Astrocyte (in vitro differentiated cells and primary cell): ENCODE measurements around the gene UBR3. TPM values are rescaled to one million over a fixed set of nuclear protein-coding genes. Genes with fewer than 3 reads are reported as not detected.
"Not testable (repeated sequence)": the region's sequence is repeated elsewhere in the genome, so short reads cannot be mapped to it uniquely, and the experiment has no call there.

Experiments
- DNase-seq: peaks from one replicate; pipeline ENCODE4 v3.0.0-alpha.2; 2010; ENCODE audit warnings: low read depth
- FAIRE-seq: peaks from 2 replicates; lab custom pipeline; 2011; peaks lifted over from hg19 to GRCh38; lab: Jason Lieb, UNC
- H2AFZ ChIP-seq: 2 replicates; pipeline ENCODE4 v1.6.0; 2012; ENCODE audit warnings: low read depth, low read length, inconsistent platforms
- H3K27ac ChIP-seq: 2 replicates; pipeline ENCODE4 v1.5.1; 2011; ENCODE audit warnings: low read depth, low read length, inconsistent platforms
- H3K27me3 ChIP-seq: 2 replicates; pipeline ENCODE4 v1.6.0; 2011; ENCODE audit warnings: low read length, inconsistent platforms; ENCODE audit not compliant: insufficient read depth
- H3K36me3 ChIP-seq: 2 replicates; pipeline ENCODE4 v1.5.1; 2011; ENCODE audit warnings: low read length, inconsistent platforms; ENCODE audit not compliant: insufficient read depth
- H3K4me1 ChIP-seq: 2 replicates; pipeline ENCODE4 v1.5.1; 2011; ENCODE audit warnings: low read length, inconsistent platforms; ENCODE audit not compliant: insufficient read depth
- H3K4me2 ChIP-seq: 2 replicates; pipeline ENCODE4 v1.6.0; 2012; ENCODE audit warnings: low read length, inconsistent platforms
- H3K4me3 ChIP-seq: 2 replicates; pipeline ENCODE4 v1.5.1; 2011; ENCODE audit warnings: low read depth, mild to moderate bottlenecking, low read length, inconsistent platforms; ENCODE audit not compliant: insufficient read depth
- H3K79me2 ChIP-seq: 2 replicates; pipeline ENCODE4 v1.6.0; 2012; ENCODE audit warnings: mild to moderate bottlenecking, low read length, inconsistent platforms; ENCODE audit not compliant: insufficient read depth
- H3K9ac ChIP-seq: 2 replicates; pipeline ENCODE4 v1.6.0; 2012; ENCODE audit warnings: mild to moderate bottlenecking, low read length, inconsistent platforms
- H3K9me3 ChIP-seq: 2 replicates; pipeline ENCODE4 v1.5.1; 2012; ENCODE audit warnings: low read depth, mild to moderate bottlenecking, low read length, inconsistent platforms; ENCODE audit not compliant: insufficient read depth
- H4K20me1 ChIP-seq: 2 replicates; pipeline ENCODE4 v1.6.0; 2012; ENCODE audit warnings: low read length, inconsistent platforms; ENCODE audit not compliant: insufficient read depth
- H3K27ac Mint-ChIP-seq: one replicate; pipeline ENCODE4 v1.8.0; 2021; ENCODE audit warnings: mild to moderate bottlenecking, mixed read lengths; ENCODE audit not compliant: unreplicated experiment
- H3K27me3 Mint-ChIP-seq: one replicate; pipeline ENCODE4 v1.8.0; 2021; ENCODE audit warnings: low read depth, mixed read lengths; ENCODE audit not compliant: unreplicated experiment
- H3K36me3 Mint-ChIP-seq: one replicate; pipeline ENCODE4 v1.8.0; 2021; ENCODE audit warnings: low read depth, mixed read lengths; ENCODE audit not compliant: unreplicated experiment
- H3K4me1 Mint-ChIP-seq: one replicate; pipeline ENCODE4 v1.8.0; 2021; ENCODE audit warnings: low read depth, mixed read lengths; ENCODE audit not compliant: unreplicated experiment
- H3K4me3 Mint-ChIP-seq: one replicate; pipeline ENCODE4 v1.8.0; 2021; ENCODE audit warnings: mild to moderate bottlenecking, moderate library complexity, mixed read lengths; ENCODE audit not compliant: unreplicated experiment
- H3K9me3 Mint-ChIP-seq: one replicate; pipeline ENCODE4 v1.8.0; 2021; ENCODE audit warnings: mild to moderate bottlenecking, mixed read lengths; ENCODE audit not compliant: unreplicated experiment
- EZH2 ChIP-seq: IDR thresholded peaks from 2 replicates; pipeline ENCODE4 v1.6.1; 2012; ENCODE audit warnings: mild to moderate bottlenecking, low read length, inconsistent platforms; ENCODE audit not compliant: insufficient read depth
- total RNA-seq: library from RNA; stranded (reverse); gene quantifications from 2 replicates; pipeline ENCODE4 v1.2.1, GENCODE V29; 2021
- TF ChIP-seq, protein P1 (sequence below): IDR thresholded peaks from 2 replicates; pipeline ENCODE4 v1.5.1; 2011; ENCODE audit warnings: low read depth, mild to moderate bottlenecking, inconsistent platforms, low read length, moderate library complexity; ENCODE audit not compliant: insufficient read depth

Gene UBR3
- total RNA-seq, 1 donor from 2014 or later: 18.7 TPM

DNA sequence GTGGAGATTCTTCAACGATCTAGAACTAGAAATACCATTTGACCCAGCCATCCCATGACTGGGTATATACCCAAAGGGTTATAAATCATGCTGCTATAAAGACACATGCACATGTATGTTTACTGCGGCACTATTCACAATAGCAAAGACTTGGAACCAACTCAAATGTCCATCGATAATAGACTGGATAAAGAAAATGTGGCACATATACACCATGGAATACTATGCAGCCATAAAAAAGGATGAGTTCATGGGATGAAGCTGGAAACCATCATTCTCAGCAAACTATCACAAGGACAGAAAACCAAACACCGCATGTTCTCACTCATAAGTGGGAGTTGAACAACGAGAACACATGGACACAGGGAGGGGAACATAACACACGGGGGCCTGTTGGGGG lies 9.9 kb upstream of the UBR3 start:
- H3K9ac ChIP-seq, H3K4me2 ChIP-seq, H3K27me3 ChIP-seq, H3K4me3 Mint-ChIP-seq, H2AFZ ChIP-seq, H3K4me3 ChIP-seq, H3K27ac ChIP-seq, H3K27me3 Mint-ChIP-seq, H3K9me3 ChIP-seq, DNase-seq, H4K20me1 ChIP-seq, H3K4me1 ChIP-seq, FAIRE-seq: not testable (repeated sequence)
- Mint-ChIP-seq H3K9me3 (peaks cover 12% of the 10 kb centered on the region), H3K36me3 (peaks cover 26% of the 10 kb centered on the region), H3K27ac (peak overlapping the region; percentile 73), H3K4me1 (peaks cover 33% of the 10 kb centered on the region)
- H3K36me3 ChIP-seq: peaks cover 12% of the 10 kb centered on the region
- H3K79me2 ChIP-seq: peaks cover 12% of the 10 kb centered on the region

DNA sequence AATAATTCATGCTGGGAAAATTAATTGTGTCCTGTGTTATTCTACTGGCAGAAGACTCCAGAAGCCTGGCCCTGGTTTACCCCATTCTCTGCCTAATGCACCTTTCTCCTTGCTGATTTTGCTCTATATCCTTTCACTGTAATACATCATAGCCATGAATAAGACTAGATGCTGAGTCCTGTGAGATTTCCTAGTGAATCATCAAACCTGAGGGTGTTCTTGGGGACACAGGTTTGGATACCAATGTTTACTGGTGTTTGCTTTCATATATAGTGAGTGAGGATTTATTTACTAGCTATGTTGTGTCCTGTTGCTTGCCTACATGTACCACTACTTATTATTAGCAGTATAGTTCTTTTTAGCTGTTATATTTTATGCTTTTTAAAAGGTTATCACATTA lies 9.0 kb upstream of the UBR3 start:
- Histone ChIP-seq H3K36me3 (peaks cover 8% of the 10 kb centered on the region), H3K4me2 (no peak overlapping the region), H3K79me2 (peaks cover 20% of the 10 kb centered on the region), H3K27me3 (no peaks in the 10 kb centered on the region), H3K4me3 (no peak overlapping the region), H3K9ac (no peak overlapping the region), H2AFZ (no peak overlapping the region), H4K20me1 (no peaks in the 10 kb centered on the region), H3K9me3 (no peaks in the 10 kb centered on the region), H3K27ac (no peak overlapping the region), H3K4me1 (peaks cover 12% of the 10 kb centered on the region)
- peaks cover 23% of the 10 kb centered on the region for H3K36me3 Mint-ChIP-seq
- H3K9me3 Mint-ChIP-seq: peaks cover 12% of the 10 kb centered on the region
- peaks cover 41% of the 10 kb centered on the region for H3K4me1 Mint-ChIP-seq
- DNase-seq (no peak), FAIRE-seq (no peak)
- no peak for TF ChIP-seq EZH2
- TF ChIP-seq, protein P1, sequence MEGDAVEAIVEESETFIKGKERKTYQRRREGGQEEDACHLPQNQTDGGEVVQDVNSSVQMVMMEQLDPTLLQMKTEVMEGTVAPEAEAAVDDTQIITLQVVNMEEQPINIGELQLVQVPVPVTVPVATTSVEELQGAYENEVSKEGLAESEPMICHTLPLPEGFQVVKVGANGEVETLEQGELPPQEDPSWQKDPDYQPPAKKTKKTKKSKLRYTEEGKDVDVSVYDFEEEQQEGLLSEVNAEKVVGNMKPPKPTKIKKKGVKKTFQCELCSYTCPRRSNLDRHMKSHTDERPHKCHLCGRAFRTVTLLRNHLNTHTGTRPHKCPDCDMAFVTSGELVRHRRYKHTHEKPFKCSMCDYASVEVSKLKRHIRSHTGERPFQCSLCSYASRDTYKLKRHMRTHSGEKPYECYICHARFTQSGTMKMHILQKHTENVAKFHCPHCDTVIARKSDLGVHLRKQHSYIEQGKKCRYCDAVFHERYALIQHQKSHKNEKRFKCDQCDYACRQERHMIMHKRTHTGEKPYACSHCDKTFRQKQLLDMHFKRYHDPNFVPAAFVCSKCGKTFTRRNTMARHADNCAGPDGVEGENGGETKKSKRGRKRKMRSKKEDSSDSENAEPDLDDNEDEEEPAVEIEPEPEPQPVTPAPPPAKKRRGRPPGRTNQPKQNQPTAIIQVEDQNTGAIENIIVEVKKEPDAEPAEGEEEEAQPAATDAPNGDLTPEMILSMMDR: no peak
- no peaks in the 10 kb centered on the region for H3K27me3 Mint-ChIP-seq
- H3K4me3 Mint-ChIP-seq: no peak overlapping the region
- H3K27ac Mint-ChIP-seq: no peak overlapping the region

DNA sequence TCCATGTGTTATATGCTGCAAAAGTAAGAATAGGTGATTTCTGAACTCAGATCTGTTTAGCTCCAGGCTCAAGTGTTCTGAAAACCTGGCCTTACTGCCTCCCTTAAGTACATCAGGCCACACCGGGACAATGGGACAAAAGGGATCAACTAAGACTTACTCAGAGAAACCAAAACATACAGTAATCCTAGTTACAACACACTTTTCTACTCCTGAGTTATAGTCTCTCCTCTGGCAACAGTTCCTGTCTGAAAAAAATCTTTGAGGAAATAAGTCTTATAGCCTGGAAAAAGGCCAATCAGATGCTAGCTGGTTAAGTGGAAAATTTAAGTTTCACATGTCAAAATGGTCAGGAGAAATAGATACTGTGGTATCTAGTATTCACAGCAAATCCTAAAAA lies 8.1 kb upstream of the UBR3 start:
- Histone ChIP-seq H3K36me3 (peaks cover 8% of the 10 kb centered on the region), H4K20me1 (no peaks in the 10 kb centered on the region), H2AFZ (no peak overlapping the region), H3K27me3 (no peaks in the 10 kb centered on the region), H3K4me3 (no peak overlapping the region), H3K4me1 (peaks cover 16% of the 10 kb centered on the region), H3K9ac (no peak overlapping the region), H3K4me2 (no peak overlapping the region), H3K27ac (no peak overlapping the region), H3K79me2 (peaks cover 25% of the 10 kb centered on the region), H3K9me3 (no peaks in the 10 kb centered on the region)
- Mint-ChIP-seq H3K9me3 (peaks cover 12% of the 10 kb centered on the region), H3K4me1 (peaks cover 42% of the 10 kb centered on the region), H3K36me3 (peaks cover 23% of the 10 kb centered on the region), H3K27ac (peak overlapping the region; percentile 47), H3K4me3 (no peak overlapping the region), H3K27me3 (no peaks in the 10 kb centered on the region)
- DNase-seq (no peak), FAIRE-seq (no peak)
- TF ChIP-seq EZH2: no peak
- TF ChIP-seq, protein P1: no peak

DNA sequence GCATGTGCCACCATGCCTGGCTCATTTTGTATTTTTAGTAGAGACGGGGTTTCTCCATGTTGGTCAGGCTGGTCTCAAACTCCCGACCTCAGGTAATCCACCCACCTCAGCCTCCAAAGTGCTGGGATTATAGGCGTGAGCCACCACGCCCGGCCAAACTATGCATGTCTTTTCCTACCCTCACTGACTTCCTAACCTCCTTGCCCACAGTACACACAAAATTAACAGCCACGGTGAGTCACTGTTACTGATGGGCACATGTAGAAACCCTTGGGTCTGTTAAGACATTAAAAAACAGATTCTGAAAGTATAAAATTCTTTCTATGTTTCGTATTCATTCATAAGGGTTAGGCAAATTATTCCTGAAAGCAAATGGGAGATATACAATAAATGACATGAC lies 7.2 kb upstream of the UBR3 start:
- not testable (repeated sequence) for H3K9ac ChIP-seq, FAIRE-seq, H3K36me3 ChIP-seq, H3K27me3 ChIP-seq, H3K4me3 Mint-ChIP-seq, H3K9me3 ChIP-seq, H2AFZ ChIP-seq, H4K20me1 ChIP-seq, H3K4me2 ChIP-seq, H3K27me3 Mint-ChIP-seq, H3K27ac ChIP-seq, H3K4me3 ChIP-seq
- peaks cover 12% of the 10 kb centered on the region for H3K9me3 Mint-ChIP-seq
- peaks cover 34% of the 10 kb centered on the region for H3K79me2 ChIP-seq
- H3K36me3 Mint-ChIP-seq: peaks cover 23% of the 10 kb centered on the region
- peaks cover 42% of the 10 kb centered on the region for H3K4me1 Mint-ChIP-seq
- DNase-seq: peak; percentile 59
- peaks cover 15% of the 10 kb centered on the region for H3K4me1 ChIP-seq
- peak overlapping the region; percentile 47 for H3K27ac Mint-ChIP-seq
